NCI-H1417 (cell line): ENCODE measurements around the gene RCE1.

ENCODE experiments used
- DNase-seq, 3 experiments: peaks; one replicate each; lab custom pipeline; 2025; lab: John Stamatoyannopoulos, UW

Gene RCE1

DNA sequence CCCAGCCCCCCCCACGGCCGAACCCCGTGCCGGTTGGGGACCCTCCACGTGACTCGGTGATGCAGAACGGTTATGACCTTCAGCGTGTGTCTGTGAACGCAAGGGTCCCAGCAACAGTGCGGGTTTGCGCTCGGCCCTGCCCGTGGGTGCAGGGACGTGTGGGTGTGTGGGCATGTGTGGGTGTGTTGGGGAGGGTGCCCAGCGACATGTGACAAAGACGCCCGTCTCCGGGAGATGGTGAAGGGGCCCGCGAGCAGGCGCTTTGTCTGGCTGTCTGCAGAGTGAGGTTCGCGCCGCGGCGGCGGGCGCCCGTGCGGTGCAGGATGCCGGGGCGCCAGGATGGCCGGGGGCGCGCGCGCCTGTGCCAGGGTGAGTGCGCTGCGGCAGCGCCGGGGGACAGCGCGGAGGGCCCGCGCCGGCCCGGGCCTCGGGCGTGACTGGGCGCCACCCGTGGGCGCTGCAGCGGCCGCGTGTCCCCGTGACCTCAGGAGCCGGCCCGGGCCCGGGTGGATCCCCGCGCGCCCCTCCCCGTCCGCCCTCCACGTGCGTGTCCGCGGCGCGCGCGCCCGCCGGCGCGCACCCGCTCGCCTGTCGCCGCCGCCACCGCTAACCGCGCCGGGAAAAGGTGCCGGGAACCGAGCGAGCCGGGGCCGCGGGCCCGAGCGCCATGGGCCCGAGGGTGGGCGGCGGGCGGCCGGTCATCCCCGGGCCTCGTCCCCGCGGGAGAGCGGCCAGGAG, 13.4 kb downstream of the RCE1 start, which contains the start of gene LRFN4:
Gene LRFN4 (plus strand): TSS at position 569 of the 738 bp plus-strand sequence. CDS start 681 bp downstream, outside the sequence.
- DNase-seq = peak in 2 of 3 experiments; percentile 51 to 93

DNA sequence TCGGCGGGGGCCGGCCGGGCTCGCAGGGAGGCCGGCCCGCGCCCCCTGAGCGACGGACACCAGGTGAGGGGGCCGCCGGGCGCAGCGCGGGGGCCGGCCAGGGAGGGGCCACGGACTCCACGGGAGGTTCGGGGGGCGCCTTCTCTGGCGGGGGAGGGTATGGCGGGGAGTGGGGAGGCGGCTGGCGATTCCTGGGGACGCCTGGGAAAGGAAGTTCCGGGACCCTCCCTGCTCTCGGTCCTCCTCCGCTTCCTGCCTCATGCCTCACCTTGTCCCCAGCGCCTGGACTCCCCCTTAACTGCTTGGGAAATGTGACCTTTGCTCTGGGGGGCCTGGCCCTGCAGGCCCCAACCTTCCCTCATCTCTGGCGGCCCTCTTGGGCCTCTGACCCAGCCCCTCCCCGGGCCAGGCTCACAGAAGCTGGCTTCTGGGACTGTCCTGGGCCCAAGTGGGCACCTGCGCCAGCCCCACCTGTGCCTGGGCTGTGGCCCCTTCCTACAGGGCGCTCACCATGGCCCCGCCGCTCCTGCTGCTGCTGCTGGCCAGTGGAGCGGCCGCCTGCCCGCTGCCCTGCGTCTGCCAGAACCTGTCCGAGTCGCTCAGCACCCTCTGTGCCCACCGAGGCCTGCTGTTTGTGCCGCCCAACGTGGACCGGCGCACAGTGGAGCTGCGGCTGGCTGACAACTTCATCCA, 14.1 kb downstream of the RCE1 start:
- DNase-seq = peak in 2 of 3 experiments; percentile 36 to 50

DNA sequence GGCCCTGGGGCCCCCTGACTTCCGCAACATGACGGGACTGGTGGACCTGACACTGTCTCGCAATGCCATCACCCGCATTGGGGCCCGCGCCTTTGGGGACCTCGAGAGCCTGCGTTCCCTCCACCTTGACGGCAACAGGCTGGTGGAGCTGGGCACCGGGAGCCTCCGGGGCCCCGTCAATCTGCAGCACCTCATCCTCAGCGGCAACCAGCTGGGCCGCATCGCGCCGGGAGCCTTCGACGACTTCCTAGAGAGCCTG, 14.6 kb downstream of the RCE1 start:
- no peak for DNase-seq

DNA sequence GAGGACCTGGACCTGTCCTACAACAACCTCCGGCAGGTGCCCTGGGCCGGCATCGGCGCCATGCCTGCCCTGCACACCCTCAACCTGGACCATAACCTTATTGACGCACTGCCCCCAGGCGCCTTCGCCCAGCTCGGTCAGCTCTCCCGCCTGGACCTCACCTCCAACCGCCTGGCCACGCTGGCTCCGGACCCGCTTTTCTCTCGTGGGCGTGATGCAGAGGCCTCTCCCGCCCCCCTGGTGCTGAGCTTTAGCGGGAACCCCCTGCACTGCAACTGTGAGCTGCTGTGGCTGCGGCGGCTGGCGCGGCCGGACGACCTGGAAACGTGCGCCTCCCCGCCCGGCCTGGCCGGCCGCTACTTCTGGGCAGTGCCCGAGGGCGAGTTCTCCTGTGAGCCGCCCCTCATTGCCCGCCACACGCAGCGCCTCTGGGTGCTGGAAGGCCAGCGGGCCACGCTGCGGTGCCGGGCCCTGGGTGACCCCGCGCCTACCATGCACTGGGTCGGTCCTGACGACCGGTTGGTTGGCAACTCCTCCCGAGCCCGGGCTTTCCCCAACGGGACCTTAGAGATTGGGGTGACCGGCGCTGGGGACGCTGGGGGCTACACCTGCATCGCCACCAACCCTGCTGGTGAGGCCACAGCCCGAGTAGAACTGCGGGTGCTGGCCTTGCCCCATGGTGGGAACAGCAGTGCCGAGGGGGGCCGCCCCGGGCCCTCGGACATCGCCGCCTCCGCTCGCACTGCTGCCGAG, 15.1 kb downstream of the RCE1 start:
- no peak for DNase-seq

DNA sequence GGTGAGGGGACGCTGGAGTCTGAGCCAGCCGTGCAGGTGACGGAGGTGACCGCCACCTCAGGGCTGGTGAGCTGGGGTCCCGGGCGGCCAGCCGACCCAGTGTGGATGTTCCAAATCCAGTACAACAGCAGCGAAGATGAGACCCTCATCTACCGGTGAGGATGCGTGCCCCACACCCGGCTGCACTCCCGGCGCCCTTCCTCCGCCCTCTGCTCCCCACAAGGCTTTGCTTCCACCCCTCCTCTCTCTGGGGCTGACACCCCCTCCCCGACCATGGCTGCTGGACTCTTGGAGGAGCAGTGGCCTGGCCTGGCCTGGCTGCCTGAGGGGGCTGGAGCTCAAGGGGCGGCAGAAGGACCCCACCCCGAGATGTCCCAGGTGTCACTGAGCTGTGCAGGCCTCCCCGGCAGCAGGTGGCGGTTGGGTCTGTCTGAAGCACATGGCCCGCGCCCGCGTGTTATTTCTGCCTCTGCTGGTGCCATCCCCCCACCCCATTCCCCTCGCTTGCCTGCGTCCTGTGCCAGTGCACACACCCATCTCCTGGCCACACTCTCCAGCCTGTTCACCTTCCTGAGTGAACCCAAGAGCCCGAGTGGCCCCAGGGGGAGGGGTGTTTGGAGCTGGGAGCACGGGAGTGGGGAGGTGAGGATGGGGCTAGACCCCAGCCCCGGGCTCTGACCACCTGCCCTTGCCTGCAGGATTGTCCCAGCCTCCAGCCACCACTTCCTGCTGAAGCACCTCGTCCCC, 15.9 kb downstream of the RCE1 start:
- no peak for DNase-seq

DNA sequence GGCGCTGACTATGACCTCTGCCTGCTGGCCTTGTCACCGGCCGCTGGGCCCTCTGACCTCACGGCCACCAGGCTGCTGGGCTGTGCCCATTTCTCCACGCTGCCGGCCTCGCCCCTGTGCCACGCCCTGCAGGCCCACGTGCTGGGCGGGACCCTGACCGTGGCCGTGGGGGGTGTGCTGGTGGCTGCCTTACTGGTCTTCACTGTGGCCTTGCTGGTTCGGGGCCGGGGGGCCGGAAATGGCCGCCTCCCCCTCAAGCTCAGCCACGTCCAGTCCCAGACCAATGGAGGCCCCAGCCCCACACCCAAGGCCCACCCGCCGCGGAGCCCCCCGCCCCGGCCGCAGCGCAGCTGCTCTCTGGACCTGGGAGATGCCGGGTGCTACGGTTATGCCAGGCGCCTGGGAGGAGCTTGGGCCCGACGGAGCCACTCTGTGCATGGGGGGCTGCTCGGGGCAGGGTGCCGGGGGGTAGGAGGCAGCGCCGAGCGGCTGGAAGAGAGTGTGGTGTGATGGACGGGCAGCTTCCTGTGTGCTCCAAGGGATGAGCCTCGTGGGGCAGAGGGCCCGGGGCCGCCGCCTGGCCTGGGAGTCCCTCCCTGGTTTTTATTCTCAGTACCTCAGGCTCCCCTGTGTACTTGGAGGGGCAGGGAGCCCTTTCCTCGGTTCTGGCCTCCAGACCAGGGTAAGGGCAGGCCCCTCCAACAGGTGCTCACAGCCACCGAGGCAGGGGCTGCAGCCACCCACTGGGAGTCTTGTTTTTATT, 16.6 kb downstream of the RCE1 start:
- no peak for DNase-seq

DNA sequence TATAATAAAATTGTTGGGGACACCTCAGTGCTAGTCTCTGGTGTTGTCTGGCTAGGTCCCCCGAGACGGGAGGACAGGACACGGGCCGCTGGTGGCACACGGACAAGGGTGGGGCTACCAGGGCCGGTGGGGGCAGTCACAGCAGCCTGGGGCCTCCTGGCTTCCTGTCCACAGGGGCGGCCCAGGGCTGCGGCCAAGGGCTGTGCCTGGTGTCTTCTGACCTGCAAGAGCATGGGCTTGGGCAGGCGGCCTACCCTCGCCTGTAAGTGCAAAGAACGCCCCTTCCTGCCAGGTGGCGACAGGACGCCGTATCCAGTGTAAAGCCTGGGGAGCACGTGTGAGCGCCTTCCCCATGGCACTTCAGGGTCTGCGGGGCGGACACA, 17.2 kb downstream of the RCE1 start:
- DNase-seq = no peak

DNA sequence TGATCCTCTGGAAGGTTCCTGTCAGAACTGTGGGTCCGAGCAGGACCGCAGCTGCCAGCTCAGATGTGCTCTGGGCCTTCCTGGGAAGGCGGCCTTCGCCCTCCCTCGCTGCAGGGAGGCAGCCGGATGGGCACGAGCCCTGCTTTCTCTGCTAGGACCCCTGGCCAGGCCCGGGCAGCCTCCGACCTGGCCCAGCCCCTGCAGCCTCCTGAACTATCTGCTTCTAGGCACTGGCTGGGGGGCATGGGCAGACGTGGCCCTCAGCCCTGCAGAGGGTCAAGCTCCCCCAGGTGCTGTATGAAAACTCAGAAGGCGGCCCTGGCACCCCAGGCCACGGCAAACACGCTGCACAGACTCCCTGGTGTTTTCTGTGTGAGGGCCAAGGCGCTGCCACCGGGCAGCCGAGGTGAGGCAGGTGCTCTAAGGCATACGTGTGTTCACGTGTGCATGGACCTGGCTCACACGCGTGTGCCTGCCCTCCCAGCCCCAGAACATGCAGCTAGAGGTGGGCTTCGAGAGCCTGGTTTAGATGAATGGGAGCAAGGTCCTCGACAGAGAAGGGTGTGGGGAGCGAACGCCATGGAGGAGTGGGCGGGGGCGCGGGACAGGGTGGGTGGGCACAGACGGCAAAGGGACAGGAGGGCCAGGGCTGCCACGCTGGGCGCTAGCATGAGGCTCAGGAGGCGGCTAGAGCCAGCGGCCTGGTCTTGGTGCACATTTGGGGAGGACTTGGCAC, 18.0 kb downstream of the RCE1 start:
- no peak for DNase-seq

DNA sequence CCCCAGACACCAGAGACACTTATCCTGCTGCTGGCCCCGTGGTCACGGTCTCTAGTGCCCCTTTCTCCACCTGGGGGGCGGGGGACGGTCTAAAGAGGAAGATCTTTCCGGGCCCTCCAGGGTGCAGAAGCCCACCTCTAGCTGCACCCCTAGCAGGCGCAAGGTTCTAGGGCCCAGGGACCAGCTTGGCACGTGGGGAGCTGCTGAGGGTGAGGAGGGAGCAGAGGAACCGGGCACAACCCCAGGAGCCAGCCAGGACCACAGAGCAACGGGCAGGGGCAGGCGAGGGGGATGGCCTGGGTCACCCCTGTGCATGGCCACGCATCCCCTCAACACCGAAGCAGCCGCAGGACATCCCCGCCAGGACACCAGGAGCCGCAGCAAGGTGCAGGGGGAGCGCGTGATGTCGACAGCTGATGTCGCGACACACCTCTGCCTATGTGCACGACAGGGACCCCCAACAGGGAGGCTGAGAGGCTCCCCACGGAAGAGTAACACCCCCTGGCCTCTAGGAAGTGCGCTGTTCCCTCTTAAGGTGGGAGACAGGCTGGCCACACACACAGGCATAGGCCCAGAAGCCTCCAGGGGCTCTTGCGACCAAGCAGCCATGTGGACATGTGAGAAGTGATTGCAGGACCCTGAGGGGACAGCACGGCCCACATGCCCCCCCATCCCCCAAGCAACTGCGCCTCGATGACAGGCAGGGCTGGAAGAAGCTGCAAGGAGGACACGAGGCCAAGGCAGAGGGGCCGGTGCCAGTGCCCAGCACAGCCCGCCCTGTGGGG, 18.7 kb downstream of the RCE1 start:
- DNase-seq = no peak

DNA sequence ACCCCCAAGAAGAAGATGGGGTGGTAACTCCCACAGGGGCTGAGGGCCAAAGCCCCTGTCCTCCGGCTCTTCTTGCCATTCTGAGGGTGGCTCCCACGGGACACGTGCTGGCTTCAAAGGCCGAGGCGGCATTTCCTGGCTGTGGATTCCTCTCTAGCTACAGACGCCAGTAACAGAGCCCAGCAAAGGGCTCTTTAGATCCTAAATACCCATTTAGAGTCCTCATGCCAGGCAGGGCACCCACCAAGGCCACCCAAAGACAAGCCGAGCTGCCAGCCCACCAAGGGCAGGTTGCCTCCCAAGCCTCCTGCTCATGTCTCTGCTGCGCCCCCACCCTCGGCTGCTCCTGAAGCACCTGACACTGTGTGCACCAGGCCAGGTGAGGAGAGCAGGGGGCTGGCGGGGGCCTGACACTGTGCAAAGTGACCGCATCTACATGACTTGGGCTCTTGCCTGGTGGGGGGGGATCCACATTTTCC, 19.4 kb downstream of the RCE1 start:
- DNase-seq = no peak

DNA sequence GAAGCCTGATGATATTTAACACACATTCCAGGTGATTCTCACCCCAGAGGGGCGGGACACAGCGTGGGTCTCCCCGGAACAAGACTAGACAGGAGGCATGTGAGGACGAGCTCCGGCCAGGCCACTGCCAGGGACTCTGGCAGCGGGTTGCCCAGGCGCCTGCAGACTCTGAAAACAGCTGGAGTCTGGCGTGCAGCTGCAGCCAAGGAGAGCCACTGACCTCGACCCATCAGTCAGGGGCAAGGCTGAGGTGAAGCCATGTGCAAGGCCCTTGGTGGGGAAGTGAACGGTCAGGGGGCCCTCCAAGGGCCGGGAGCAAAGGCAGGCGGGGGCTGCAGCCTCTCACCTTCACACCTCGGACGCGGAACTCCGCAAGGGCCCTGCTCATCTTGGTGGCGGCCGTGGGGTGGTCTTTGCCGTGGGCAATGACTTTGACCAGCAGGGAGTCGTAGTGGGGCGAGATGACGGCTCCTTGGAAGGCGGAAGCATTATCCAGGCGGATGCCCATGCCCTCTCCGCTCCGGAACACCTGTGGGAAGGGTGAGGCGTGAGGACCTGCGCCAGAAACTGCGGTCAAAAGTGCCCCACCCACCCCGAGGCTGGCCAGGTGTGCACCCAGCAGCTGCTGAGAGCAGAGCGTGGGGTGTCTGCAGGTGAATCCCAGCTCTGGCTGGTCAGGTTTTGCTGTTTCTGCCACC, 20.3 kb downstream of the RCE1 start:
- peak in 1 of 3 experiments; percentile 47 for DNase-seq

DNA sequence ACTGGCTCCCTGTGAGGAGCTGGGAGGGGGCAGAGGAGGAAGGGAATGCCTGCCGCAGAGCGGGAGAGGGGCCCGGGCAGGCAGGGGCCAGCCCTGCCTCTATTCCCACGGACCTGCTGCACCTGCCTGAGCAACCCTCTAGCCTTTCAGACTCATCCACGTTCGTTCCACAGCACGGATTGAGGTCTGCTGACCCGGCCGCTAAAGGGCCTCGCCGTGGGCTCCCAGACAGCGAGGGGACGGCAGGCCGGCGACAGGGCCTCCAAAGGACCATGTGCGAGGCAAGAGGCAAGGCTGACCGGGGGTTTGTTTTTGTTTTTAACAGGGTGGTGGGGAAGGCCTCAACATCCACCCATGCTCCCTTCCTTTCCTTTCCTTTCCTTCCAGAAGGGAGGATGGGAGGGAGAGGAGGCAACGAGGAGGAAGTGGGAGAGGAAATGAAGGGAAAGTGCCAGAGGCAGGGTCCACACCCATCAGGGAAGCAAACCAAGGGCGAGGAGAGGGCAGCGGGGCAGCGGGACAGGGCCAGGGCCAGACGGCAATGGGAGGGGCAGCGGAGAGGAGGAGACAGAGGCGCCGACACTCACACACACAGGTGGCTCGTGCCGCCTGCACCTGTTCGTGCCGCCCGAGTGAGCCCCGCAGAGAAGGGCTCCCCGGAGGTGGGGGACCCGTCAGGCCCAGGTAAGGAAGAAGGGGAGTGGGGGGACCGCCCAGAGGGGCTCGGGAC, 21.1 kb downstream of the RCE1 start:
- peak; percentile 31 to 81 (median 66) for DNase-seq

DNA sequence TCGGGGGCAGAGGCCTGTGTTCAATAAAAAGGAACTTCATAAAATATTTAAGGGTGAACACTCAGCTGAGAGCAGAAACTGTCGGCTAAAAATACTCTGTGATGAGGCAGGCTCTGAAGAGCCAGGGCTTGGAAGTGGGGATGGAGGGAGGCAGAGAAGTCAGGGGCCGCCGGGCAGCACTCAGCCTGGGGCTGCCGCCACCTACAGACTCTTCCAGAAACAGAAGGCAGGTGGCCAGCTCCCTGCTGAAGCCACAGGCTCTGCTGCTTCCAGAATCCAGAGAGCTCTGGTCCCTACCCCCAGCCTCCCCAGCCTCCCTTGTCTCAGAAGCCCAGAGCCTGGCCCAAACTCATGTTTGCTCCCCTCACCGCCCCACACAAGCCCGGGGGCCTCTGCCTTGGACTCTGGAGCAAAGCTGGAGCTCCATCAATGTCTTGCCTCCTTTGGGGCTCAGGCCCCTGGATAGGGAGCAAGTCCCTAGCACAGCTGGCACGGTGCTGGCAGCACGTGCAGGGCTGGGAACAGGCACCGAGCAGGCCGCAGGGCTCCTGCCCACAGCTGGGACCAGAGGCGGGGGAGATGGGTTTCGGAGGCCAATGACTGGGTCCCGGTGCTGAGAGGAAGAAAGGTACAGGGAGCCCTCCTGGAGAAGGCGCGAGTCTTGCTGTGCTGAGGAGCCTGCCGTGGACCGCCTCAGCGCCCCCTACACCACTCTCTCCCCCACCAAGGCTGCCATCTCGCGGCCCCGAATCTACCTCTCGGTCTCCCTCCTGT, 21.9 kb downstream of the RCE1 start:
- peak; percentile 32 to 81 (median 66) for DNase-seq

DNA sequence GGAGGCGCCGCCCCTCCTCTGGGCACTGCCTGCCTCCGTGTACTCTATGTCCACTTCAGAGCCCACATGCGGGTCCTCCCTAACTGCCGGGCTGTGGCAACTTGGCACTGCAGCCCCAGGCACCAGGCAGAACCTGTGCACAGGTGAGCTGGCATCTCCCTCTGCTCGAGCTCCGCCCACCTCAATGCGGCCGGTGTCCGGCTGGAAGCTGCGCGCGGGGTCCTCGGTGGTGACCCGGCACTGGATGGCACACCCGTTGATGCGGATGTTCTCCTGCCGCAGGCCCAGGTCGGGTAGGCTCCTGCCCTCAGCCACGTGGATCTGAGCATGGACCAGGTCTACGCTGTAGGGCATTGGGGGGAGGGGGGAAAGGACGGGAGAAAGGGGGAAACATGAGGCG, 22.8 kb downstream of the RCE1 start:
- no peak for DNase-seq

DNA sequence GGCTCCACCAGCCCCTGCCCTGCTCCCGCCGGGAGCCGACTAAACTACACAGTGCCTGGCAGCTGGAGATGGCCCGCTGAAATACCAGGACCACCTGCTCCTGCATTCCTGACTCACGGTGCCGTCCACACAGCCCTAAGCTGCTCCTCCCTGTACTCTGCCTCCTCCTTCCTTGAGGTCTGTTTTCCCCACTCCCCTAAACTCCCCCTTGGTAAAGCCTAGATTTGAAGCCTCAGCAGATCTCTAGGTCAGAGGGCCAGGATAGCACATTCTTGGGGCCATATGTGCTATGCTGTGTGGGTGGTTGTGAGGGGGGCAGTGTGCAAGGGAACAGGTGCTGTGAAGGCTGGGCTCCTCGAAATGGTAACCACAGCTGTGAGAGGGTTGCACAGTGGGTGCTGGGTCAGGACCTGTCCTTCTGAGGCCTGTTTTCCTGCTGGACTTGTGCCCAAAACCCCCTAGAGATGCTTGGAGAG, 23.3 kb downstream of the RCE1 start:
- peak in 1 of 3 experiments; percentile 32 for DNase-seq

DNA sequence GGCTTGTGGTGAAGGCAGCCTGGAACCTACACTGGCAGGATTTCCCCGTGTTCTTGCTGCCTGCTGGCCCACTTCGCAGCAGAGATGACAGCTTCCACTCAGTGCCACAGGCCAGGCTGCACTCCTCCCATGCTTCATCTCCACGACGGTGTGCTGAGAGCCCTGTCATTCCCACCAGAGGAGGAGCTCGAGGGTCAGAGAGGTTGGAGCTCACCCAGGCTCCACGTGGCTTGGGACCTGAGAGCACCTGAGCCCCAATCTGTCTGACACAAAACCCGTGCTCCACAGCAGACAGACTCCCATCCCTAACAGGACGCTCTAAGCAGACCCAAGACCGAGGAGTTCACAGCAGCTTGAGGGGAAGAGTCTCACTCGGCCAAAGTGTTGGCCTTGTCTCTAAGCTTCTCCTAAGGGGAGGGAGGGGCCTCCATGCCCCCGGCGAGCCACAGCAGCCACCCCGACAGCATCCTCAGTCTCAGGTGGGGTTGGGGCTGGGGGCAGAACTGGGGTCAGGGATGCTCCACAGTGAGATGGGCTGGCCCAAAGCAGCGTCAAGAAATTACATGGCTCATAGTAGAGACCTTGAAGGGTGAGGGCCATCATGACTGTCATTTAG, 24.3 kb downstream of the RCE1 start:
- DNase-seq = no peak

DNA sequence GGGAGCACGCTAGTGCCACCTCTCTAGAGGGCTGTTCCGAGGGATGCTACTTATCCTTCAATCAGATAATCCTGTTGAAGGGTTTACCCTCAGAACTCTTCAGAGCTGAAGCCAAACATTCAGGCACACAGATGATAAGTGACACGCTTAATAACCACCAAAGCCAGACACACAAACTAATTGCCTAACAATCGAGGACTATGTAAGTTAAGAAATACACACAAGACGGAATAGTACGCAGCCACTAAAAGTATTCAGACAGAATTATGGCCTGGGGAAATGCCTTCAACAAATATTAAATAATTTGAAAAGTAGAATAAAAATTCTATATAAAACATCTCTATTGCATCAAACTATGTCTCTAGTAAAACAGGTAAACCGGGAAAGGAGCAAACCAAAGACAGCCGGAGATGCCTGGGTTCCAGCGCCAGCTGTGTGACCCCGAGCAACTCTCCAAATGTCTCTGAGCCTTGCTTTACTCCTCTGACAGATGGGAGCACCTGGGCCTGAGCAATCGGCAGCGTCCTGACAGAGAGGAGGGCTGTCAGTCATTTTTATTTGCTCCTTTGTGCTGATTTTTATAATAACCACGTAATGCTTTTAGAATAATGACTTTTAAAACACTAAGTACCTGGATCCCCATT, 25.0 kb downstream of the RCE1 start:
- no peak for DNase-seq
